HCT116 (cell line): ENCODE results near the gene GGACT. TPM values are rescaled to one million over a fixed set of nuclear protein-coding genes. Genes with fewer than 3 reads are reported as not detected.

Experiments
- ATAC-seq: fragments of 200-7000 bp; cut with Tn5 transposase; 2 replicates; pipeline ENCODE4 v1.9.1; 2020; ENCODE audit warnings: mild to moderate bottlenecking, moderate library complexity
- BruUV-seq: library from RNA; stranded (reverse); fragments of 400-500 nt; replicated peaks from 2 replicates; lab custom pipeline; 2021; lab: Mats Ljungman, UMichigan
- CTCF ChIA-PET: fragments of 300-600 bp; sonication (Branson Sonifier 250); formaldehyde crosslinking; loops from one replicate; lab custom pipeline; 2021; ENCODE audit warnings: antibody characterized with exemption; lab: Charles Lee
- POLR2A ChIA-PET: fragments of 300-600, 350-600 bp; sonication (Branson Sonifier 250); formaldehyde crosslinking; loops from one replicate; lab custom pipeline; 2021; ENCODE audit warnings: antibody characterized with exemption; lab: Charles Lee
- RAD21 ChIA-PET, 2 experiments: fragments of 300-600 bp; sonication (Branson Sonifier 250); formaldehyde crosslinking; loops; one replicate each; lab custom pipeline; 2023; ENCODE audit warnings: low total read pairs in 2 of 2; ENCODE audit not compliant: uncharacterized antibody in 2 of 2, unreplicated experiment in 2 of 2, low non-redundant PET in 1 of 2; lab: Charles Lee
- DNase-seq: peaks from one replicate; pipeline ENCODE4 v3.0.0-alpha.2; 2010; ENCODE audit warnings: low read depth, low spot score
- H2AFZ ChIP-seq: fragments of 200-600 bp; shearing (Covaris generic), sonication (generic); 2 replicates; pipeline ENCODE4 v1.6.1; 2017; ENCODE audit warnings: low read depth, mixed run types, mixed read lengths, antibody characterized with exemption, low read length; ENCODE audit not compliant: poor library complexity, severe bottlenecking
- H3K27ac ChIP-seq: 2 replicates; pipeline ENCODE4 v1.5.1; 2012; ENCODE audit warnings: low read depth, low read length
- H3K27me3 ChIP-seq: fragments of 200-600 bp; sonication (generic); 2 replicates; pipeline ENCODE4 v1.6.1; 2016; ENCODE audit warnings: mixed run types, low read length, mixed read lengths; ENCODE audit not compliant: insufficient read depth
- H3K36me3 ChIP-seq, 2 experiments: fragments of 200-500 bp in 1 of 2; fragments of 200-600 bp in 1 of 2; sonication (Bioruptor generic) in 1 of 2; sonication (generic) in 1 of 2; 2 replicates each; pipeline versions ENCODE4 v1.5.1 to v1.6.1; 2014 to 2016; ENCODE audit warnings: low read length in 2 of 2, inconsistent platforms in 1 of 2, mixed read lengths in 1 of 2, mixed run types in 1 of 2; ENCODE audit not compliant: insufficient read depth in 2 of 2, control insufficient read depth in 1 of 2
- H3K4me1 ChIP-seq, 2 experiments: fragments of 200-600 bp in 1 of 2; sonication (generic) in 1 of 2; 2 replicates each; pipeline versions ENCODE4 v1.5.1 to v1.6.1; 2012 to 2017; ENCODE audit warnings: low read length in 2 of 2, inconsistent platforms in 1 of 2, mild to moderate bottlenecking in 1 of 2, mixed read lengths in 1 of 2, mixed run types in 1 of 2, moderate library complexity in 1 of 2; ENCODE audit not compliant: insufficient read depth in 2 of 2, control insufficient read depth in 1 of 2
- H3K4me2 ChIP-seq: fragments of 200-600 bp; sonication (generic); 2 replicates; pipeline ENCODE4 v1.6.1; 2017; ENCODE audit warnings: mixed run types, low read length, mixed read lengths
- H3K4me3 ChIP-seq, 2 experiments: fragments of 200-600 bp in 1 of 2; sonication (generic) in 1 of 2; replicated peaks in 1 of 2; 2 replicates each; pipeline ENCODE4 v1.5.1; 2011 to 2016; ENCODE audit warnings: low read length in 2 of 2, control low read depth in 1 of 2, low read depth in 1 of 2, mild to moderate bottlenecking in 1 of 2, mixed read lengths in 1 of 2, mixed run types in 1 of 2
- H3K79me2 ChIP-seq: fragments of 200-600 bp; sonication (generic); 2 replicates; pipeline ENCODE4 v1.6.1; 2017; ENCODE audit warnings: mild to moderate bottlenecking, mixed run types, low read length, moderate library complexity, mixed read lengths; ENCODE audit not compliant: insufficient read depth
- H3K9ac ChIP-seq: fragments of 200-600 bp; sonication (generic); 2 replicates; pipeline ENCODE4 v1.6.1; 2016; ENCODE audit warnings: low read length, mixed read lengths
- H3K9me2 ChIP-seq: fragments of 200-600 bp; sonication (generic), shearing (Covaris generic); 2 replicates; pipeline ENCODE4 v1.6.1; 2017; ENCODE audit warnings: mixed run types, mild to moderate bottlenecking, moderate library complexity; ENCODE audit not compliant: insufficient read depth
- H3K9me3 ChIP-seq, 2 experiments: fragments of 200-500 bp in 1 of 2; fragments of 200-600 bp in 1 of 2; sonication (Bioruptor generic) in 1 of 2; sonication (generic) in 1 of 2; 2 replicates each; pipeline ENCODE4 v1.6.1; 2014 to 2017; ENCODE audit warnings: low read length in 2 of 2, mixed read lengths in 2 of 2, inconsistent platforms in 1 of 2, low read depth in 1 of 2, mild to moderate bottlenecking in 1 of 2, mixed run types in 1 of 2, moderate library complexity in 1 of 2; ENCODE audit not compliant: control insufficient read depth in 1 of 2, insufficient read depth in 1 of 2
- H4K20me1 ChIP-seq: fragments of 200-600 bp; sonication (generic), shearing (Covaris generic); 2 replicates; pipeline ENCODE4 v1.6.1; 2017; ENCODE audit warnings: mixed run types, mild to moderate bottlenecking, moderate library complexity; ENCODE audit not compliant: insufficient read depth
- CEBPB ChIP-seq: IDR thresholded peaks from 2 replicates; pipeline ENCODE4 v1.6.1; 2012; ENCODE audit warnings: low read depth
- EGR1 ChIP-seq: IDR thresholded peaks from 2 replicates; pipeline ENCODE4 v1.6.1; 2012; ENCODE audit warnings: low read depth
- ELF1 ChIP-seq: IDR thresholded peaks from 2 replicates; pipeline ENCODE4 v1.6.1; 2012; ENCODE audit warnings: low read depth, borderline replicate concordance
- EZH2 ChIP-seq: fragments of 200-600 bp; sonication (generic); IDR thresholded peaks from 2 replicates; pipeline ENCODE4 v1.6.1; 2017; ENCODE audit warnings: antibody characterized with exemption, mixed run types
- EZH2phosphoT487 ChIP-seq: fragments of 200-600 bp; IDR thresholded peaks from 2 replicates; pipeline ENCODE4 v1.6.1; 2018; ENCODE audit warnings: antibody characterized with exemption, borderline replicate concordance
- FOSL1 ChIP-seq: IDR thresholded peaks from 2 replicates; pipeline ENCODE4 v1.6.1; 2012; ENCODE audit warnings: low read depth
- JUND ChIP-seq: IDR thresholded peaks from 2 replicates; pipeline ENCODE4 v1.6.1; 2012
- POLR2A ChIP-seq: IDR thresholded peaks from 2 replicates; pipeline ENCODE4 v1.7.0; 2011; ENCODE audit warnings: borderline replicate concordance; ENCODE audit not compliant: insufficient read depth, insufficient read length; ENCODE audit errors: extremely low read depth
- RAD21 ChIP-seq: IDR thresholded peaks from 2 replicates; pipeline ENCODE4 v1.6.1; 2012; ENCODE audit warnings: low read depth, mild to moderate bottlenecking
- SIN3A ChIP-seq: IDR thresholded peaks from 2 replicates; pipeline ENCODE4 v1.6.1; 2012; ENCODE audit warnings: low read depth
- SP1 ChIP-seq: IDR thresholded peaks from 2 replicates; pipeline ENCODE4 v1.6.1; 2012; ENCODE audit warnings: low read depth
- SRF ChIP-seq: IDR thresholded peaks from 2 replicates; pipeline ENCODE4 v1.6.1; 2012; ENCODE audit warnings: low read depth
- YY1 ChIP-seq: IDR thresholded peaks from 2 replicates; pipeline ENCODE4 v1.6.1; 2011; ENCODE audit warnings: low read length, low read depth, moderate library complexity, mild to moderate bottlenecking; ENCODE audit not compliant: insufficient replicate concordance; ENCODE audit errors: extremely low read depth
- ZFX ChIP-seq: fragments of 450-650 bp; IDR thresholded peaks from 2 replicates; pipeline ENCODE4 v1.6.1; 2017
- ZNF274 ChIP-seq: fragments of 200-500 bp; sonication (Bioruptor generic); IDR thresholded peaks from 2 replicates; pipeline ENCODE4 v1.6.1; 2014; ENCODE audit warnings: mild to moderate bottlenecking, low read depth, low read length, inconsistent platforms
- intact Hi-C: fragments of 100-400 bp; cut with micrococcal nuclease; formaldehyde crosslinking; loops from 2 replicates; pipeline ENCODE4 v1.10.0; 2022
- total RNA-seq: library from RNA; stranded (reverse); gene quantifications from one replicate; pipeline ENCODE4 v1.2.1, GENCODE V29; 2021; ENCODE audit not compliant: unreplicated experiment
- TF ChIP-seq, protein P1 (sequence below), 3 experiments: fragments of 200-600 bp in 1 of 3; sonication (generic) in 1 of 3; IDR thresholded peaks in 2 of 3; conservative IDR thresholded peaks in 1 of 3; 2 replicates each; pipeline ENCODE4 v1.5.1; 2012 to 2017; ENCODE audit warnings: low read depth in 2 of 3, low read length in 2 of 3, antibody characterized with exemption in 1 of 3, borderline replicate concordance in 1 of 3, control low read depth in 1 of 3, mild to moderate bottlenecking in 1 of 3, mixed read lengths in 1 of 3, mixed run types in 1 of 3, moderate library complexity in 1 of 3; ENCODE audit not compliant: insufficient read depth in 1 of 3
- TF ChIP-seq, protein P2 (sequence below): IDR thresholded peaks from 2 replicates; pipeline ENCODE4 v1.6.1; 2012; ENCODE audit warnings: low read depth
- TF ChIP-seq, protein P3 (sequence below): IDR thresholded peaks from 2 replicates; pipeline ENCODE4 v1.6.1; 2011; ENCODE audit warnings: mild to moderate bottlenecking, low read length, moderate library complexity; ENCODE audit not compliant: insufficient replicate concordance; ENCODE audit errors: extremely low read depth
- TF ChIP-seq, protein P4 (sequence below): IDR thresholded peaks from 2 replicates; pipeline ENCODE4 v1.6.1; 2012

GGACT gene
- total RNA-seq, 1 experiment from 2014 or later: 5.0 TPM

DNA sequence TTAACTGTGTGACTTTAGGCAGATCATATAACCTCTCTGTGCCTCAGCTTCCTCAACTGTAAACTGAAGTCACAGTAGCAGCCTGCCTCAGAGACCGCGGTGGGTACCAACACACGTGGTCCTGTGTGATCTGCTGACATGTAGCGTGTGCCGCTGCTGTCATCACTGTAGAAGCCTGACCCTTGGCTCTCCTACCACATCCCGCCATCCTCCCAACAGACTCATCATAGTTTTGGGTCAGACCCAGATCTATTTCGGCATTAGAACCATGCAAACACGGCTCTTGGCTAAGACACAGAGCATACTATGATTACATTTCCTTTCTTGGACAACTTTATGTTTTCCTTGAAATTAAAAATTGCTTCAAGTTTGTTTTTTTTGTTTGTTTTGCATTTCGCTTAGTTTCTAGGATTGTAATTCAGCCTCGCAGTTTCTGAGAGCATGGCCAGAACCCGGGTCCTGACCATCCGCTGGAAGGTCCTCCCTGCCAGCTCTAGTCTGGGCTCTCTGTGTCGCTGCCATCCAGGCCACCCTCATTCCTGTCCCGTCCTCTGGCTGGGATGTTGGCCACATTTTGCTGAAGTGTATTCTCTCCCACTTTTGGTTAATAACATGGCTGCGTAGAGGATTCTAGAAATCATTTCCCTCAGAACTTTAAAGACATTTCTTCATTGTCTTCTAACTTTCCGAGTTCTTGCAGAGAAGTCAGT lies 53.0 kb downstream of the GGACT start:
- Histone ChIP-seq H3K36me3 (no peaks in the 10 kb centered on the region), H3K9me2 (no peaks in the 10 kb centered on the region), H3K9me3 (no peaks in the 10 kb centered on the region), H3K27me3 (no peaks in the 10 kb centered on the region), H3K79me2 (no peaks in the 10 kb centered on the region), H3K4me1 (no peaks in the 10 kb centered on the region), H3K9ac (no peak overlapping the region), H2AFZ (no peak overlapping the region), H3K27ac (no peak overlapping the region), H3K4me2 (no peak overlapping the region), H3K4me3 (no peak overlapping the region), H4K20me1 (no peaks in the 10 kb centered on the region)
- TF ChIP-seq FOSL1: no peak
- TF ChIP-seq, protein P1, sequence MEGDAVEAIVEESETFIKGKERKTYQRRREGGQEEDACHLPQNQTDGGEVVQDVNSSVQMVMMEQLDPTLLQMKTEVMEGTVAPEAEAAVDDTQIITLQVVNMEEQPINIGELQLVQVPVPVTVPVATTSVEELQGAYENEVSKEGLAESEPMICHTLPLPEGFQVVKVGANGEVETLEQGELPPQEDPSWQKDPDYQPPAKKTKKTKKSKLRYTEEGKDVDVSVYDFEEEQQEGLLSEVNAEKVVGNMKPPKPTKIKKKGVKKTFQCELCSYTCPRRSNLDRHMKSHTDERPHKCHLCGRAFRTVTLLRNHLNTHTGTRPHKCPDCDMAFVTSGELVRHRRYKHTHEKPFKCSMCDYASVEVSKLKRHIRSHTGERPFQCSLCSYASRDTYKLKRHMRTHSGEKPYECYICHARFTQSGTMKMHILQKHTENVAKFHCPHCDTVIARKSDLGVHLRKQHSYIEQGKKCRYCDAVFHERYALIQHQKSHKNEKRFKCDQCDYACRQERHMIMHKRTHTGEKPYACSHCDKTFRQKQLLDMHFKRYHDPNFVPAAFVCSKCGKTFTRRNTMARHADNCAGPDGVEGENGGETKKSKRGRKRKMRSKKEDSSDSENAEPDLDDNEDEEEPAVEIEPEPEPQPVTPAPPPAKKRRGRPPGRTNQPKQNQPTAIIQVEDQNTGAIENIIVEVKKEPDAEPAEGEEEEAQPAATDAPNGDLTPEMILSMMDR (IDR thresholded peaks at IDR 0.05 in 2 of 3, conservative IDR thresholded peaks at IDR 0.05 in 1 of 3; ENCODE audit: borderline replicate concordance in 1 of 3, insufficient read depth in 1 of 3, low read depth in 2 of 3, low read length in 2 of 3): no peak
- no peak for TF ChIP-seq SRF
- TF ChIP-seq SIN3A: no peak
- TF ChIP-seq RAD21: no peak
- TF ChIP-seq CEBPB: no peak
- TF ChIP-seq POLR2A: no peak
- no peak for TF ChIP-seq EGR1
- TF ChIP-seq, protein P2, sequence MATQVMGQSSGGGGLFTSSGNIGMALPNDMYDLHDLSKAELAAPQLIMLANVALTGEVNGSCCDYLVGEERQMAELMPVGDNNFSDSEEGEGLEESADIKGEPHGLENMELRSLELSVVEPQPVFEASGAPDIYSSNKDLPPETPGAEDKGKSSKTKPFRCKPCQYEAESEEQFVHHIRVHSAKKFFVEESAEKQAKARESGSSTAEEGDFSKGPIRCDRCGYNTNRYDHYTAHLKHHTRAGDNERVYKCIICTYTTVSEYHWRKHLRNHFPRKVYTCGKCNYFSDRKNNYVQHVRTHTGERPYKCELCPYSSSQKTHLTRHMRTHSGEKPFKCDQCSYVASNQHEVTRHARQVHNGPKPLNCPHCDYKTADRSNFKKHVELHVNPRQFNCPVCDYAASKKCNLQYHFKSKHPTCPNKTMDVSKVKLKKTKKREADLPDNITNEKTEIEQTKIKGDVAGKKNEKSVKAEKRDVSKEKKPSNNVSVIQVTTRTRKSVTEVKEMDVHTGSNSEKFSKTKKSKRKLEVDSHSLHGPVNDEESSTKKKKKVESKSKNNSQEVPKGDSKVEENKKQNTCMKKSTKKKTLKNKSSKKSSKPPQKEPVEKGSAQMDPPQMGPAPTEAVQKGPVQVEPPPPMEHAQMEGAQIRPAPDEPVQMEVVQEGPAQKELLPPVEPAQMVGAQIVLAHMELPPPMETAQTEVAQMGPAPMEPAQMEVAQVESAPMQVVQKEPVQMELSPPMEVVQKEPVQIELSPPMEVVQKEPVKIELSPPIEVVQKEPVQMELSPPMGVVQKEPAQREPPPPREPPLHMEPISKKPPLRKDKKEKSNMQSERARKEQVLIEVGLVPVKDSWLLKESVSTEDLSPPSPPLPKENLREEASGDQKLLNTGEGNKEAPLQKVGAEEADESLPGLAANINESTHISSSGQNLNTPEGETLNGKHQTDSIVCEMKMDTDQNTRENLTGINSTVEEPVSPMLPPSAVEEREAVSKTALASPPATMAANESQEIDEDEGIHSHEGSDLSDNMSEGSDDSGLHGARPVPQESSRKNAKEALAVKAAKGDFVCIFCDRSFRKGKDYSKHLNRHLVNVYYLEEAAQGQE: no peak
- no peak for TF ChIP-seq ZFX
- TF ChIP-seq, protein P3, sequence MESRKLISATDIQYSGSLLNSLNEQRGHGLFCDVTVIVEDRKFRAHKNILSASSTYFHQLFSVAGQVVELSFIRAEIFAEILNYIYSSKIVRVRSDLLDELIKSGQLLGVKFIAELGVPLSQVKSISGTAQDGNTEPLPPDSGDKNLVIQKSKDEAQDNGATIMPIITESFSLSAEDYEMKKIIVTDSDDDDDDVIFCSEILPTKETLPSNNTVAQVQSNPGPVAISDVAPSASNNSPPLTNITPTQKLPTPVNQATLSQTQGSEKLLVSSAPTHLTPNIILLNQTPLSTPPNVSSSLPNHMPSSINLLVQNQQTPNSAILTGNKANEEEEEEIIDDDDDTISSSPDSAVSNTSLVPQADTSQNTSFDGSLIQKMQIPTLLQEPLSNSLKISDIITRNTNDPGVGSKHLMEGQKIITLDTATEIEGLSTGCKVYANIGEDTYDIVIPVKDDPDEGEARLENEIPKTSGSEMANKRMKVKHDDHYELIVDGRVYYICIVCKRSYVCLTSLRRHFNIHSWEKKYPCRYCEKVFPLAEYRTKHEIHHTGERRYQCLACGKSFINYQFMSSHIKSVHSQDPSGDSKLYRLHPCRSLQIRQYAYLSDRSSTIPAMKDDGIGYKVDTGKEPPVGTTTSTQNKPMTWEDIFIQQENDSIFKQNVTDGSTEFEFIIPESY: no peak
- TF ChIP-seq ZNF274: no peak
- TF ChIP-seq SP1: no peak
- TF ChIP-seq ELF1: no peak
- TF ChIP-seq JUND: no peak
- TF ChIP-seq EZH2phosphoT487: no peak
- TF ChIP-seq, protein P4, sequence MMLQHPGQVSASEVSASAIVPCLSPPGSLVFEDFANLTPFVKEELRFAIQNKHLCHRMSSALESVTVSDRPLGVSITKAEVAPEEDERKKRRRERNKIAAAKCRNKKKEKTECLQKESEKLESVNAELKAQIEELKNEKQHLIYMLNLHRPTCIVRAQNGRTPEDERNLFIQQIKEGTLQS: no peak
- TF ChIP-seq EZH2: no peak
- TF ChIP-seq YY1: no peak
- RAD21 ChIA-PET: no interaction called here
- intact Hi-C loops: no loop called here
- BruUV-seq: no TSS peak
- DNase-seq (no peak), ATAC-seq (no peak)
- POLR2A ChIA-PET: no interaction called here
- CTCF ChIA-PET: no interaction called here
